GM19468 (cell line): ENCODE measurements around the gene EXOC2.
"Not testable (repeated sequence)": the region's sequence is repeated elsewhere in the genome, so short reads cannot be mapped to it uniquely, and the experiment has no call there.

Experiments
- ATAC-seq: cut with Tn5 transposase; IDR thresholded peaks from one replicate; pipeline ENCODE4 v1.9.1; 2021; ENCODE audit warnings: mild to moderate bottlenecking, moderate library complexity, moderate number of reproducible peaks; ENCODE audit not compliant: unreplicated experiment; ENCODE audit errors: extremely low read depth

Gene EXOC2

GRCh38 chr6:641225-641985 lies 51.5 kb downstream of the EXOC2 start:
- ATAC-seq = no peak

GRCh38 chr6:636488-636887 lies 56.5 kb downstream of the EXOC2 start:
- no peak for ATAC-seq

- ATAC-seq = no peak
These were observed 57.7 kb downstream of the EXOC2 start for GRCh38 chr6:635233-635632.

- ATAC-seq = no peak
These were observed 59.3 kb downstream of the EXOC2 start for GRCh38 chr6:633611-634010.

- ATAC-seq = no peak
These were observed 64.2 kb downstream of the EXOC2 start for GRCh38 chr6:628766-629165.

- no peak for ATAC-seq
These were observed 66.7 kb downstream of the EXOC2 start for GRCh38 chr6:626236-626635.

- ATAC-seq = no peak
These were observed 68.0 kb downstream of the EXOC2 start for GRCh38 chr6:624979-625378.

- ATAC-seq = no peak
These were observed 70.5 kb downstream of the EXOC2 start for GRCh38 chr6:622462-622861.

GRCh38 chr6:621931-622330 lies 71.0 kb downstream of the EXOC2 start:
- no peak for ATAC-seq

- ATAC-seq = no peak
These were observed 72.0 kb downstream of the EXOC2 start for GRCh38 chr6:620950-621349.

- no peak for ATAC-seq
These were observed 72.8 kb downstream of the EXOC2 start for GRCh38 chr6:620166-620565.

GRCh38 chr6:617456-618100 lies 75.4 kb downstream of the EXOC2 start:
- no peak for ATAC-seq

- no peak for ATAC-seq
These were observed 79.0 kb downstream of the EXOC2 start for GRCh38 chr6:613981-614380.

GRCh38 chr6:611928-612327 lies 81.0 kb downstream of the EXOC2 start:
- ATAC-seq = no peak

- ATAC-seq = no peak
These were observed 82.1 kb downstream of the EXOC2 start for GRCh38 chr6:610882-611281.

GRCh38 chr6:609905-610304 lies 83.0 kb downstream of the EXOC2 start:
- ATAC-seq = no peak

GRCh38 chr6:606829-607379 lies 86.0 kb downstream of the EXOC2 start:
- no peak for ATAC-seq

- not testable (repeated sequence) for ATAC-seq
These were observed 87.0 kb downstream of the EXOC2 start for GRCh38 chr6:605895-606294.

- no peak for ATAC-seq
These were observed 88.4 kb downstream of the EXOC2 start for GRCh38 chr6:604579-604978.

- no peak for ATAC-seq
These were observed 89.7 kb downstream of the EXOC2 start for GRCh38 chr6:603265-603664.

GRCh38 chr6:599576-600448 lies 93.1 kb downstream of the EXOC2 start:
- ATAC-seq = no peak
